Measurements from ENCODE around the gene ZNF710.

Gene ZNF710

GRCh38 chr15:90003736-90004135 lies 2.6 kb downstream of the ZNF710 start:
- TF ChIP-seq, protein P1, sequence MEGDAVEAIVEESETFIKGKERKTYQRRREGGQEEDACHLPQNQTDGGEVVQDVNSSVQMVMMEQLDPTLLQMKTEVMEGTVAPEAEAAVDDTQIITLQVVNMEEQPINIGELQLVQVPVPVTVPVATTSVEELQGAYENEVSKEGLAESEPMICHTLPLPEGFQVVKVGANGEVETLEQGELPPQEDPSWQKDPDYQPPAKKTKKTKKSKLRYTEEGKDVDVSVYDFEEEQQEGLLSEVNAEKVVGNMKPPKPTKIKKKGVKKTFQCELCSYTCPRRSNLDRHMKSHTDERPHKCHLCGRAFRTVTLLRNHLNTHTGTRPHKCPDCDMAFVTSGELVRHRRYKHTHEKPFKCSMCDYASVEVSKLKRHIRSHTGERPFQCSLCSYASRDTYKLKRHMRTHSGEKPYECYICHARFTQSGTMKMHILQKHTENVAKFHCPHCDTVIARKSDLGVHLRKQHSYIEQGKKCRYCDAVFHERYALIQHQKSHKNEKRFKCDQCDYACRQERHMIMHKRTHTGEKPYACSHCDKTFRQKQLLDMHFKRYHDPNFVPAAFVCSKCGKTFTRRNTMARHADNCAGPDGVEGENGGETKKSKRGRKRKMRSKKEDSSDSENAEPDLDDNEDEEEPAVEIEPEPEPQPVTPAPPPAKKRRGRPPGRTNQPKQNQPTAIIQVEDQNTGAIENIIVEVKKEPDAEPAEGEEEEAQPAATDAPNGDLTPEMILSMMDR (IDR thresholded peaks at IDR 0.05; ENCODE audit: low read depth, low read length, missing control alignments): no peak
- no peak for DNase-seq
- Histone ChIP-seq H3K4me3 (ENCODE audit: low read depth, low read length) (no peak overlapping the region), H3K27me3 (replicated peaks) (no peaks in the 10 kb centered on the region), H3K27ac (no peak overlapping the region), H3K36me3 (replicated peaks) (no peaks in the 10 kb centered on the region)
- in situ Hi-C loops (cut with HindIII; ENCODE audit: low pct_ligation_motif_present, low sequenced_read_pairs): no loop called here

DNA sequence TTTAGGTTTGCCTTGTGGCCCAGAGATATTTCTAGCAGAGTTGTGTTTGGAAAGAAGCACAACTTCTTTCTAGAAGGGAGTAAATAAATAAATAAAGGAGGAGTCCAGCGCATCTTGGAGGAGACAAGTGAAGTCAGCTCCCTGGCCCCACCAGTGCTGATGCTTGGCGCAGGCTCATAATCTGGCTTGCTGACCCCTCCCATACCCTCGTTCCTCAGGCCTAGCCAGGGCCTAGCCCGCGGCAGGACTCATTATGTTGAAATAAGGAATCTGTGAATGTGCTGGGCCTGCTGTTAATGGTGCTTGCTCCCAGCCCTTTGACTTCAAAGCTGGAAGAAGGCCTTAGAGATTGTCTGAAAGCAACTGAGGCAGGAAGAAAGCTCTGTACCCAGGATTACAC lies 3.1 kb downstream of the ZNF710 start:
- H3K27ac ChIP-seq: peak overlapping the region; percentile 80
- H3K27me3 ChIP-seq (replicated peaks): no peaks in the 10 kb centered on the region
- no peak overlapping the region for H3K4me3 ChIP-seq (ENCODE audit: low read depth, low read length)
- H3K36me3 ChIP-seq (replicated peaks): no peaks in the 10 kb centered on the region
- DNase-seq: peak; percentile 7
- in situ Hi-C loops (cut with HindIII; ENCODE audit: low pct_ligation_motif_present, low sequenced_read_pairs): no loop called here
- TF ChIP-seq, protein P1 (IDR thresholded peaks at IDR 0.05; ENCODE audit: low read depth, low read length, missing control alignments): no peak

DNA sequence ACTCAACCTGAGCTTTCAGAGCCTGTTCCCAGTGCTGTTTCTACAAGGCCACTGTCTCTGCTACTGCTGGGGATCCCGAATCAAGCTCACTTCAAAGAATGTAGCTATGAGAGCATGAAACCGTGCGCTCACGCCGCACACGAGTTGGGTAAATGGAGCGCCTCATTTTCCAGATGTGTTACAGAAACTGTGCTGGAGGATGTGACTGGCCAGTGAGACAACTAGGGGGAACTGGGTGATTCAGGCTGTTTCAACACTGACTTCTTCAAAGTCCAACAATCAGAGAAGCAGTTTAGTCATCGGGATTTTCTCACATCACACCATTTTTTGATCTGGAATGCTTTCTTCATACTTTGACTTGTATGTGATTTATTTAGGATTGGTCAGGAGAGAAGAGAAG lies 3.5 kb downstream of the ZNF710 start:
- TF ChIP-seq, protein P1 (IDR thresholded peaks at IDR 0.05; ENCODE audit: low read depth, low read length, missing control alignments): no peak
- in situ Hi-C loops (cut with HindIII; ENCODE audit: low pct_ligation_motif_present, low sequenced_read_pairs): no loop called here
- no peaks in the 10 kb centered on the region for H3K36me3 ChIP-seq (replicated peaks)
- DNase-seq: peak; percentile 92
- peak overlapping the region; percentile 80 for H3K27ac ChIP-seq
- H3K4me3 ChIP-seq (ENCODE audit: low read depth, low read length): no peak overlapping the region
- H3K27me3 ChIP-seq (replicated peaks): no peaks in the 10 kb centered on the region

GRCh38 chr15:90006217-90007075 lies 5.3 kb downstream of the ZNF710 start:
- TF ChIP-seq, protein P1 (IDR thresholded peaks at IDR 0.05; ENCODE audit: low read depth, low read length, missing control alignments): no peak
- in situ Hi-C loops (cut with HindIII; ENCODE audit: low pct_ligation_motif_present, low sequenced_read_pairs): no loop called here
- Histone ChIP-seq H3K36me3 (replicated peaks) (no peaks in the 10 kb centered on the region), H3K27ac (no peak overlapping the region), H3K27me3 (replicated peaks) (no peaks in the 10 kb centered on the region), H3K4me3 (ENCODE audit: low read depth, low read length) (no peak overlapping the region)
- DNase-seq: no peak

DNA sequence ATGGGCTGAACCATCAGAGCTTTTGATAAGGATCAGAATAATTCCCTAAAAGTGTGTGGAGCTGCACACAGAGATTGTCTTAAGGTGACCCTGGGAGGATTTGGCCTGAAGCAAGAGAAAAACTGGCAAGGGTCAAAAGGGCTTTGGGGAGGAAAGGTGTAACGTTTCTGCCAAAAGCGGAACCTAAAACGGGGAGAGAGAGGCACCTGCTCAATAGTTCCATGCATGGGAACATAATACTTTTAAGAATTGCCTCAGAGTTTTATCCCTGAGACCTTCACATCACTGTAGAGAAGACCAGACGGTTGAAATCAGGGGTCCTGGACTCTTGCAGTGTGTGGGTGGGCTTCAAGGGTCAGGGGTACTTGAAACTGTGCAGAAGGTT lies 5.9 kb downstream of the ZNF710 start:
- H3K27me3 ChIP-seq (replicated peaks): no peaks in the 10 kb centered on the region
- no peaks in the 10 kb centered on the region for H3K36me3 ChIP-seq (replicated peaks)
- no peak overlapping the region for H3K27ac ChIP-seq
- H3K4me3 ChIP-seq (ENCODE audit: low read depth, low read length): no peak overlapping the region
- in situ Hi-C loops (cut with HindIII; ENCODE audit: low pct_ligation_motif_present, low sequenced_read_pairs): no loop called here
- TF ChIP-seq, protein P1 (IDR thresholded peaks at IDR 0.05; ENCODE audit: low read depth, low read length, missing control alignments): no peak
- DNase-seq: no peak

DNA sequence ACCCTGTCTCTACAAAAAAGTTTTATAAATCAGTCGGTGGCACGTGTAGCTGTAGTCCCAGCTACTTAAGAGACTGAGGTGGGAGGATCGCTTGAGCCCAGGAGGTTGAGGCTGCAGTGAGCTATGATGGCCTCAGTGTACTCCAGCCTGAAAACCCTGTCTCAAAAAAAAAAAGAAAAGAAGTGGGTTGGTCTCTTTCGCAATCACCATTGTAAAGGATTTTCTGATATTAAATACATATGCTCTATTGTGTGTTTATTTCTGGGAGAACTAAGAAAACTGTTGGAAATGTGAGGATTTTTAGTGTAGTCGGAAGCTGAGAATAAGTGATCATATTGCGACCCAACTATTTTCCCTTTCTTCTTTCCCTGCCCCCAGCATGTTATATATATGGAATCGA lies 7.5 kb downstream of the ZNF710 start:
- Histone ChIP-seq H3K27ac (no peak overlapping the region), H3K4me3 (ENCODE audit: low read depth, low read length) (no peak overlapping the region), H3K36me3 (replicated peaks) (no peaks in the 10 kb centered on the region), H3K27me3 (replicated peaks) (no peaks in the 10 kb centered on the region)
- TF ChIP-seq, protein P1 (IDR thresholded peaks at IDR 0.05; ENCODE audit: low read depth, low read length, missing control alignments): no peak
- in situ Hi-C loops (cut with HindIII; ENCODE audit: low pct_ligation_motif_present, low sequenced_read_pairs): no loop called here
- DNase-seq: no peak

Data from brain microvascular endothelial cell (primary cell).